ENCODE results near the gene EEF1AKMT2. TPM values are rescaled to one million over a fixed set of nuclear protein-coding genes. Genes with fewer than 3 reads are reported as not detected.
A peak's percentile ranks its signal among the peaks of the same experiment; 100 is the strongest.

Gene EEF1AKMT2
- total RNA-seq, 4 donors from 2014 or later = 23.8 to 33.6 (median 26.6) TPM

DNA sequence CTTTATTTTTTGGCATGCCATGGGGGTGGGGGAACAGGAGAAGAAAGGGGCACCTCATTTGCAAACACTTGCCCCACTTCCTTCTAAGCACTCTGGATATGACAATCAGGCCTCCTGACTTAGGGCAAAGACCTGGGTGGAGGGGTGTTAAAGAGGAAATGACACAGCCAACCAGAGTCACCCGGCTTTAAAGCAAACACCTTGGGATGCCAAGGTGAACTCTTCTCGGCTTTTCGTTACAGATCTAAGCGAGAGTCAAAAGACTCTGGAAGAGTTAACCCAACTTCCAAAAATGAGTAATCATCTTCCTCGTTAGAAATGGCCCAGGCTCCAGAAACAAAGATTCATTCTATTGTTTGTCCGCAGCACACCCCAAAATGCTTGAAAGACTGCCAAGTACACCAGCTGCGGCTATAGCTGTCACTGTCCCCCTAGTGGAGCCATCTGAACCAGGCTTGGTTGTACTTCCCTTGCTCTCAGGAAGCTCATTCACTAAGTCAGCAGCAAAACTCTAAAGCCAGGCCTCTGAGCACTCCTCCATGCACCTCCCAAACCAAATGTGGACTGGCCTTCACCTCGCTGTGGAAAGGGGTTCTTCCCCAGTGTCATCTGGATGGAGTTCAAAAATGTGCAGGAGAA is 72.4 kb downstream of the EEF1AKMT2 start:
- 24 to 43% methylated on average over 8 of the region's 8 CpGs for WGBS, 2 donors
- DNase-seq = peak; percentile 52 to 61
- Histone ChIP-seq H3K36me3 (no peaks in the 10 kb centered on the region), H3K4me3 (replicated peaks in 1 of 3) (no peak overlapping the region), H3K4me1 (peaks cover 91 to 98% of the 10 kb centered on the region in 2 donors), H3K27ac (peak overlapping the region; percentile 71 to 94 (median 91)), H3K9me3 (no peaks in the 10 kb centered on the region), H3K27me3 (no peaks in the 10 kb centered on the region)
- TF ChIP-seq, protein P1, sequence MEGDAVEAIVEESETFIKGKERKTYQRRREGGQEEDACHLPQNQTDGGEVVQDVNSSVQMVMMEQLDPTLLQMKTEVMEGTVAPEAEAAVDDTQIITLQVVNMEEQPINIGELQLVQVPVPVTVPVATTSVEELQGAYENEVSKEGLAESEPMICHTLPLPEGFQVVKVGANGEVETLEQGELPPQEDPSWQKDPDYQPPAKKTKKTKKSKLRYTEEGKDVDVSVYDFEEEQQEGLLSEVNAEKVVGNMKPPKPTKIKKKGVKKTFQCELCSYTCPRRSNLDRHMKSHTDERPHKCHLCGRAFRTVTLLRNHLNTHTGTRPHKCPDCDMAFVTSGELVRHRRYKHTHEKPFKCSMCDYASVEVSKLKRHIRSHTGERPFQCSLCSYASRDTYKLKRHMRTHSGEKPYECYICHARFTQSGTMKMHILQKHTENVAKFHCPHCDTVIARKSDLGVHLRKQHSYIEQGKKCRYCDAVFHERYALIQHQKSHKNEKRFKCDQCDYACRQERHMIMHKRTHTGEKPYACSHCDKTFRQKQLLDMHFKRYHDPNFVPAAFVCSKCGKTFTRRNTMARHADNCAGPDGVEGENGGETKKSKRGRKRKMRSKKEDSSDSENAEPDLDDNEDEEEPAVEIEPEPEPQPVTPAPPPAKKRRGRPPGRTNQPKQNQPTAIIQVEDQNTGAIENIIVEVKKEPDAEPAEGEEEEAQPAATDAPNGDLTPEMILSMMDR (IDR thresholded peaks at IDR 0.05) = peak in 5 of 6 experiments; percentile 12 to 58 (median 48)
- TF ChIP-seq POLR2A (IDR thresholded peaks at IDR 0.05) = no peak
- intact Hi-C loops (cut with DNase I) = no loop called here

DNA sequence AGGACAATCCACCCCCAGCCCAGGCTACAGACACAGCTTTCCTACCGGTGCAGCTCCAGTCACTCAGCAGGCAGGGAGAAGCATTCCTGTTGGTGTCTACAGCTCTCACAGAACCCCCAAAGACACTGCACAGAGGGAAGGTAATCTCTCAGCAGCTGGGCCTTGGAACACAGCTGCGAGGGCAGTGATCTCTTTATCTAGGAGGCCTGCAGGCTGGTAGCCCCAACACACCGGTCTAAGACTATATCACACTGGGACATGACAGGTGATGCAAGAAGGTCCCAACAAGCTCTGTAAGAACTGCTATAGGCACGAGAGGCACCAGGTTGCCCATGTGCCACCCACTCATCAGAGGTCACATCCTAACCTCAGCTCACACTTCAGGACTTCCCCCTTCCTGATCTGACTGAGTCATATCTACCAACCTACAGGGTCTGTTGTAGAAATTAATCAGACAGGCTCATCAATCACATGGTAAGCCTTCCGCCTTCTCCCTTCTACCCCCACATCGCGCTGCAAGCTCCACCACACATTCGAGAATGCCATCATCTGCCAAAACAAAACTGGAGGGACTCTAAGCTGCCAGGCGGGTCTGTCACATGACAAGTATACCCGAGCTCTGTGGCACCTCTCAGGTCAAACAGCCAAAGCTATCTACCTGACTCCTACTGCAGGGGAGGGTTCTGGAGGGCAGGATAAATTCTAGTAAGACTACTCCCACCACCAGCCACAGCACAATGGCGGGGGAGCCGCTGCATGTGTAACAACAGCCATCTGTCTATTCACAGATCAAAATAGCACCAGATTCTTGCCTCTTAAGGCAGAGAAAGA is 73.6 kb downstream of the EEF1AKMT2 start:
- H3K36me3 ChIP-seq = no peaks in the 10 kb centered on the region
- peak; percentile 93 to 94 for DNase-seq
- H3K4me3 ChIP-seq (replicated peaks in 1 of 3) = no peak overlapping the region
- TF ChIP-seq, protein P1 (IDR thresholded peaks at IDR 0.05) = no peak
- peak in 1 of 2 donors; percentile 55 for TF ChIP-seq POLR2A (IDR thresholded peaks at IDR 0.05)
- H3K27me3 ChIP-seq = no peaks in the 10 kb centered on the region
- H3K9me3 ChIP-seq = no peaks in the 10 kb centered on the region
- intact Hi-C loops (cut with DNase I) = no loop called here
- 27 to 38% methylated on average over 12 of the region's 12 CpGs for WGBS, 2 donors
- H3K27ac ChIP-seq = peak overlapping the region; percentile 71 to 94 (median 91)
- peaks cover 84 to 98% of the 10 kb centered on the region in 2 donors for H3K4me1 ChIP-seq

DNA sequence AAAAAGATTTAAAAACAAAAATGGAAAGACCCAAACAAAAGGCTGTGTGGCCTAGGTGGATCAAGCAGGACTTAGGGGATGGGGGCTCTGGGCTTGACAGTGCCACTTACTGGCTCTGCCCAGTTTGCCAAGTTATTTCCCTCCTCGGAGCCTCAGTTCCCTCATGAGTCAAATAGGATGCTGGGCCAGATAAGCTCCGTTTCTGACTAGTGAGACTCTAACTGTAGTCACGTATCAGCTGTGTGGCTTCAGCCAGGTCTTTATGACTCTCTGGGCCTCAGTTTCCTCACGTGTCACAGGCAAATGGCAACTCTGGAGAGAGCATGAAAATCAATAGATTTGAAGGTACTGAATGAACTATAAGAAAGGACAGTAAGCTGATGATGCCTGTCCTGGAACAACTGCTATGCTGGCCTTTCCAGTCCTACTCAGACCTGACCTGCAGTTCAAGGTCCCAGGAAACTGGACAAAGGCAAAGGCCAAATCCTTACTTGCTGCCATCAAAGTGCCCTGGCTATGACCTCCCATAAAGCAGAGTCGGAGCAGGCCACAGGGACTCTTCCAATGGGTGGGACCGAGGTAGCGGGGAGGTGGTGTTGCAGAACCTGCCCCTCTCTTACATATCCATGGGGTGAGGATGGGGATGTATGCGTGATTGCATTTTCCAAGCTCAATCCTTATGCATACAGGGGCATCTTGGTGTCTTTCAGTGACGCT is 74.5 kb downstream of the EEF1AKMT2 start:
- DNase-seq = no peak
- intact Hi-C loops (cut with DNase I) = no loop called here
- H3K36me3 ChIP-seq = no peaks in the 10 kb centered on the region
- H3K27ac ChIP-seq = peak overlapping the region; percentile 71 to 94 (median 91)
- no peak overlapping the region for H3K4me3 ChIP-seq (replicated peaks in 1 of 3)
- peaks cover 77 to 93% of the 10 kb centered on the region in 2 donors for H3K4me1 ChIP-seq
- no peaks in the 10 kb centered on the region for H3K27me3 ChIP-seq
- H3K9me3 ChIP-seq = no peaks in the 10 kb centered on the region
- WGBS, 2 donors = 84 to 92% methylated on average over 9 of the region's 9 CpGs
- TF ChIP-seq, protein P1 (IDR thresholded peaks at IDR 0.05) = no peak
- no peak for TF ChIP-seq POLR2A (IDR thresholded peaks at IDR 0.05)

DNA sequence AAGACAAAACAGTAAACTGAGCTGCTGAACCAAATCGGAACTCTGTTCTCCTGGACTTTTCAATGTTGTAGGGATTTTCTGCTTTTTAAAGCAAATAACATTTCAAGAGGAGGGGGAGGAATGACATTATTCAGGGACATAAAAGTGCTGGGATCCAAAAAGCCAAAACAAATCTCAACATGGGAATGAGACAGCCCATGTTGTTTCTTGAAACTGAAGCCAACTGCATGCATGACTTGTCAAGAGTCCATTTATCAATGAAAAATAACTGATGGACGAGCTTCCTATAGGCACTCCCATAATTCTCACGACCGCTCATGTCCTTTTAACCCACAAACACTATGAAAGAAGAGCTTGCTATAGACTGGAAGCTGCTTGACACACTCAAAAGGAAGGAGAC is 75.3 kb downstream of the EEF1AKMT2 start:
- no peak overlapping the region for H3K4me3 ChIP-seq (replicated peaks in 1 of 3)
- H3K4me1 ChIP-seq = peaks cover 68 to 85% of the 10 kb centered on the region in 2 donors
- no peaks in the 10 kb centered on the region for H3K36me3 ChIP-seq
- no peak for TF ChIP-seq POLR2A (IDR thresholded peaks at IDR 0.05)
- TF ChIP-seq, protein P1 (IDR thresholded peaks at IDR 0.05) = no peak
- intact Hi-C loops (cut with DNase I) = no loop called here
- H3K9me3 ChIP-seq = no peaks in the 10 kb centered on the region
- DNase-seq = no peak
- H3K27ac ChIP-seq = peak overlapping the region; percentile 71 to 94 (median 91)
- H3K27me3 ChIP-seq = no peaks in the 10 kb centered on the region
- 53 to 58% methylated on average over 4 of the region's 4 CpGs for WGBS, 2 donors
